NCI-H226 (cell line): ENCODE measurements around the gene SLC13A5.

Experiments
- DNase-seq: peaks from one replicate; pipeline ENCODE4 v3.0.0-alpha.2; 2015

Gene SLC13A5

GRCh38 chr17:6636616-6637457, 76.3 kb downstream of the SLC13A5 start:
- DNase-seq: no peak

GRCh38 chr17:6636105-6636504, 77.1 kb downstream of the SLC13A5 start:
- no peak for DNase-seq
